Ishikawa (cell line): ENCODE results near the gene MRAP.
A peak's percentile ranks its signal among the peaks of the same experiment; 100 is the strongest.

ENCODE experiments used
- CEBPB ChIP-seq: IDR thresholded peaks from 2 replicates; pipeline ENCODE4 v1.6.1; 2012
- CREB1 ChIP-seq: IDR thresholded peaks from 2 replicates; pipeline ENCODE4 v1.6.1; 2012; ENCODE audit warnings: low read depth
- EGR1 ChIP-seq: IDR thresholded peaks from 2 replicates; pipeline ENCODE4 v1.6.1; 2012
- EP300 ChIP-seq: IDR thresholded peaks from 2 replicates; pipeline ENCODE4 v1.6.1; 2012; ENCODE audit warnings: borderline replicate concordance
- FOXM1 ChIP-seq: IDR thresholded peaks from 2 replicates; pipeline ENCODE4 v1.6.1; 2012; ENCODE audit warnings: low read depth, borderline replicate concordance
- NFIC ChIP-seq: IDR thresholded peaks from 2 replicates; pipeline ENCODE4 v1.6.1; 2012
- RAD21 ChIP-seq: IDR thresholded peaks from 2 replicates; pipeline ENCODE4 v1.6.1; 2012; ENCODE audit warnings: low read depth
- TAF1 ChIP-seq: IDR thresholded peaks from 2 replicates; pipeline ENCODE4 v1.6.1; 2012; ENCODE audit warnings: low read depth, mild to moderate bottlenecking
- TCF12 ChIP-seq: IDR thresholded peaks from 2 replicates; pipeline ENCODE4 v1.6.1; 2012; ENCODE audit warnings: low read depth
- TEAD4 ChIP-seq: IDR thresholded peaks from 2 replicates; pipeline ENCODE4 v1.6.1; 2012
- YY1 ChIP-seq: IDR thresholded peaks from 2 replicates; pipeline ENCODE4 v1.6.1; 2012; ENCODE audit warnings: low read depth
- ZBTB7A ChIP-seq: IDR thresholded peaks from 2 replicates; pipeline ENCODE4 v1.6.1; 2012; ENCODE audit warnings: low read depth
- TF ChIP-seq, protein P1 (sequence below): IDR thresholded peaks from 2 replicates; pipeline ENCODE4 v1.6.1; 2012
- TF ChIP-seq, protein P2 (sequence below): IDR thresholded peaks from 2 replicates; pipeline ENCODE4 v1.6.1; 2012; ENCODE audit warnings: low read depth, mild to moderate bottlenecking
- TF ChIP-seq, protein P3 (sequence below): IDR thresholded peaks from 2 replicates; pipeline ENCODE4 v1.6.1; 2012

The MRAP gene

DNA sequence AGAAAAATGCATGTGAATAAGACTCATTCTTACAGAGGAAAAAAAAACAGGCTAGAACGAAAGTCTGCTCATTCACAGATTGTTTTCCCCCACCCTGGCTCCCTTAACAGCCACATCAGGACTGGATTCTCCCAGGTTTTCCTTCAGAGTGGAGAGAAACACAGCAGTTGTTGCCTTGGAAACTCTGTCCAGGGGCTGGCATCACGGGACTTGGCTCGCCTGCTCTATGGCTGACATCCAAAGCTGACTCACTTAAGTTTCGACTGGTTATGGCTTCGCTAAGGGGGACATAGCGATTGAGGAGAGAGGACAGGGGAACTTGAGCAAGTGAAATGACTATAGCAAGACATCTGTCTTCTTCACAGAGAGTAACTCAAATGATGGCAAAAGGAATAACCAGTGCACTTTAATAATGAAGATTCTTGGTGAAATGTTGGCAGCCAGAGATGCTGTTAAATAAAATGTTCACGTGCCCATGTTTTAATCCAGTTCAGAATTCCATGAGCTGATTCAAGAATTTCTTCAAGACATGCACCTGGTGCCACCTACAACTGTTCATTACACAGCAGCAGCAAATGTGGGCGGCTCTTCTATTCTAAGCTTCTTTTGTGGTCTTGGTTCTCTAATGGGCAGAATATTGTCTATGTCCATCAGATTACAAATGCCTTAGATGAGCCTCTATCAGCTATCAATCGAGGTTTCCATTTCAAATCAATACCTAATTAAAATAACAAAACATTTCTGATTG is 41.6 kb upstream of the MRAP start:
- TF ChIP-seq, protein P1, sequence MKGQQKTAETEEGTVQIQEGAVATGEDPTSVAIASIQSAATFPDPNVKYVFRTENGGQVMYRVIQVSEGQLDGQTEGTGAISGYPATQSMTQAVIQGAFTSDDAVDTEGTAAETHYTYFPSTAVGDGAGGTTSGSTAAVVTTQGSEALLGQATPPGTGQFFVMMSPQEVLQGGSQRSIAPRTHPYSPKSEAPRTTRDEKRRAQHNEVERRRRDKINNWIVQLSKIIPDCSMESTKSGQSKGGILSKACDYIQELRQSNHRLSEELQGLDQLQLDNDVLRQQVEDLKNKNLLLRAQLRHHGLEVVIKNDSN = peak; percentile 67
- TF ChIP-seq NFIC (peak; percentile 75), FOXM1 (no peak), RAD21 (peak; percentile 5), YY1 (0 out of 2 replicates have a peak, but pooled peaks have one; percentile 49)
- TF ChIP-seq, protein P2, sequence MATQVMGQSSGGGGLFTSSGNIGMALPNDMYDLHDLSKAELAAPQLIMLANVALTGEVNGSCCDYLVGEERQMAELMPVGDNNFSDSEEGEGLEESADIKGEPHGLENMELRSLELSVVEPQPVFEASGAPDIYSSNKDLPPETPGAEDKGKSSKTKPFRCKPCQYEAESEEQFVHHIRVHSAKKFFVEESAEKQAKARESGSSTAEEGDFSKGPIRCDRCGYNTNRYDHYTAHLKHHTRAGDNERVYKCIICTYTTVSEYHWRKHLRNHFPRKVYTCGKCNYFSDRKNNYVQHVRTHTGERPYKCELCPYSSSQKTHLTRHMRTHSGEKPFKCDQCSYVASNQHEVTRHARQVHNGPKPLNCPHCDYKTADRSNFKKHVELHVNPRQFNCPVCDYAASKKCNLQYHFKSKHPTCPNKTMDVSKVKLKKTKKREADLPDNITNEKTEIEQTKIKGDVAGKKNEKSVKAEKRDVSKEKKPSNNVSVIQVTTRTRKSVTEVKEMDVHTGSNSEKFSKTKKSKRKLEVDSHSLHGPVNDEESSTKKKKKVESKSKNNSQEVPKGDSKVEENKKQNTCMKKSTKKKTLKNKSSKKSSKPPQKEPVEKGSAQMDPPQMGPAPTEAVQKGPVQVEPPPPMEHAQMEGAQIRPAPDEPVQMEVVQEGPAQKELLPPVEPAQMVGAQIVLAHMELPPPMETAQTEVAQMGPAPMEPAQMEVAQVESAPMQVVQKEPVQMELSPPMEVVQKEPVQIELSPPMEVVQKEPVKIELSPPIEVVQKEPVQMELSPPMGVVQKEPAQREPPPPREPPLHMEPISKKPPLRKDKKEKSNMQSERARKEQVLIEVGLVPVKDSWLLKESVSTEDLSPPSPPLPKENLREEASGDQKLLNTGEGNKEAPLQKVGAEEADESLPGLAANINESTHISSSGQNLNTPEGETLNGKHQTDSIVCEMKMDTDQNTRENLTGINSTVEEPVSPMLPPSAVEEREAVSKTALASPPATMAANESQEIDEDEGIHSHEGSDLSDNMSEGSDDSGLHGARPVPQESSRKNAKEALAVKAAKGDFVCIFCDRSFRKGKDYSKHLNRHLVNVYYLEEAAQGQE = no peak
- TF ChIP-seq, protein P3, sequence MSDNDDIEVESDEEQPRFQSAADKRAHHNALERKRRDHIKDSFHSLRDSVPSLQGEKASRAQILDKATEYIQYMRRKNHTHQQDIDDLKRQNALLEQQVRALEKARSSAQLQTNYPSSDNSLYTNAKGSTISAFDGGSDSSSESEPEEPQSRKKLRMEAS = no peak

DNA sequence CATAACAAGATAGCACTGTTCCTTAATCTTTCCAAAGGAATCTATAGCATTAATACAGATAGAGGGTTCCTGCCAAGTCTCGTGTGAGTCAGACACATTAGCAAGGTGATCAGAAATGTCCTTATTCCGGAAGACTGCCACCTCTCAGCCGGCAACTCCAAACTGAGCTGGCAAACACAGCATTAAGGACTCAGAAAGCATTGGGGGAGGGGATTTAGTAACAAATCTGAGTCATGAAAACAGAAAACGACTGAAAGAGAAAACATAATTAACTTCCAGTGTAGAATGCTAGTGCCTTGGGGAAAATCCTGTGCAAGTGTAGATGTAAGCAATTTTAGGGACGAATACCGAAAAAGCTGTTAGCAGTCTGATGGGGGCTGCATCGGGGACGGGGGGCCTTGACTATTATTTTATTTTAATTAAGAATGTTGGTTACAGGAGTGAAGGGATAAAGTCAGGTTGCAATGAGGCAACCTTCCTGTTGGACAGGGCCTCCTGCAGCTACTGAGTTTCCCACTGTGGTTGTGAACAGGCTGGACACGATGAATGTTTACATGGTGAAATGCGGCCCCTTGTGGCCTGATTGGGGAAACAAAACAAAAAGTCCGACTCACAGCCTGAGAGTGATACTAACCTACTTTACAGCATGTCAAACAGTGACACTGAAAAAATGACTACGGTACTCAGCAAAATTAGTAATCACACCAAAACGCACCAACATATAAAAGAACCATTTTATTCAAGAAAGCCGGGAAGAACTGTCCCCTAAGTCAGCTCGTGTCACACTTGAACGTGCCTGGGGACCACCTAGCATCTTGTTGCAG is 40.5 kb upstream of the MRAP start:
- TF ChIP-seq TAF1 (no peak), YY1 (no peak), FOXM1 (no peak), RAD21 (peak; percentile 94), EP300 (no peak), CREB1 (no peak), CEBPB (no peak), TCF12 (no peak; the same call in 1 of the 2 replicates), ZBTB7A (no peak), EGR1 (no peak), TEAD4 (no peak), NFIC (peak; percentile 28; the same call in 1 of the 2 replicates)
- TF ChIP-seq, protein P1 = no peak
- TF ChIP-seq, protein P3 = 0 out of 2 replicates have a peak, but pooled peaks have one; percentile 11
- TF ChIP-seq, protein P2 = peak; percentile 39; the same call in 1 of the 2 replicates

DNA sequence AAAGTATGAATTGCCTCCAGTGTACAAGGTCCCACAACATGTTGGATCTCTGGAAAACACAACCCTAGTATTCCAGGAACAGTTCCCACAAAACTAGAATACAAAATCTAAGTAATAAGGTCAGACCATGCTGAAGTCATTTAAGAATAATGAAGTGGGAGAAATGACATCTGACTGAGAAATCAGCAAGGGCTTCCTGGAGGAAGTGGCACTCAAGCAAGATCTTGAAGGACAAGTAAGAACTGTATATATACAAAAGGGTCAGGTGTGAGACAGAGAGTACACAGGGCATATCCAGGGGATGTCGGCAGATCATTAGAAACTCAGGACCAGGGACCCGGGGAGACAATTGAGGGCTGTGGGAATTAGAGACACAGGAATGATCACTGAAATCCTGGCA is 38.5 kb upstream of the MRAP start:
- TF ChIP-seq, protein P1 = no peak
- TF ChIP-seq EP300 = no peak
- TF ChIP-seq TAF1 = no peak
- no peak for TF ChIP-seq RAD21
- no peak for TF ChIP-seq YY1

DNA sequence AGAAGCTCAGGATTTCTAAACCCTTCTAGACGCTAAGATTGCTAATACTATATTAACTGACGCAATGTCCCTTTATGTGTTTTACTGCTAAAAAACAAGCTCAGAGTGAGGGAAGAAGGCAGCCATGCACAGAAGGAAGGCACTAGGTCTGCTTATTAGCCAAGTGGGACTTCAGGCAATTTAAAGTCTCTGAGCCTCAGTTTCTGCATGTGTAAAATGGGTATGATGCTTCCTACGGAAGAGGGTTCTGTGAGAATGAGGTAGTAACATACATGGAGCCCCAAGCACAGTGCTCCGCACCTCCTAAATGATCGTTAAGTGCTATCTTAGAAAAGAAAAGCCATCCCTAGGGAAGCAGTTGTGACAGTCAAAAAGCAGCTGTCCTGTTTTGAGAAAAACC is 36.7 kb upstream of the MRAP start:
- TF ChIP-seq TAF1 = no peak
- TF ChIP-seq YY1 = no peak
- TF ChIP-seq, protein P2 = no peak
- TF ChIP-seq, protein P3 = no peak
- no peak for TF ChIP-seq TEAD4
- no peak for TF ChIP-seq NFIC
- no peak for TF ChIP-seq CREB1
